GM12878 (cell line): ENCODE data around the gene SMPD3. TPM values are rescaled to one million over a fixed set of nuclear protein-coding genes. Genes with fewer than 3 reads are reported as not detected.

Experiments
- ATAC-seq: fragments of 200-7000 bp; cut with Tn5 transposase; 3 replicates; pipeline ENCODE4 v1.9.1; 2020; ENCODE audit warnings: mild to moderate bottlenecking, moderate library complexity
- BruUV-seq: library from RNA; stranded (reverse); fragments of 400-500 nt; replicated peaks from 2 replicates; lab custom pipeline; 2021; lab: Mats Ljungman, UMichigan
- CTCF ChIA-PET: fragments of 300-600 bp; sonication (Branson Sonifier 250); formaldehyde crosslinking; extraction: SDS; loops from one replicate; lab custom pipeline; 2021; ENCODE audit warnings: inconsistent platforms; lab: Yijun Ruan, JAX
- POLR2A ChIA-PET: fragments of 350-600 bp; formaldehyde crosslinking; extraction: SDS; loops from one replicate; lab custom pipeline; 2021; ENCODE audit warnings: inconsistent platforms; lab: Charles Lee
- RAD21 ChIA-PET: fragments of 300-600 bp; sonication (Branson Sonifier 250); formaldehyde crosslinking; loops from one replicate; lab custom pipeline; 2023; ENCODE audit warnings: antibody characterized with exemption; ENCODE audit not compliant: unreplicated experiment; lab: Charles Lee
- SMC1A ChIA-PET: fragments of 300-600 bp; sonication (Branson Sonifier 250); formaldehyde crosslinking; loops from one replicate; lab custom pipeline; 2023; ENCODE audit not compliant: unreplicated experiment, uncharacterized antibody; lab: Charles Lee
- DNase-seq: peaks from one replicate; pipeline ENCODE4 v3.0.0-alpha.2; 2011; ENCODE audit warnings: low read depth, low spot score
- FAIRE-seq: peaks from 3 replicates; lab custom pipeline; 2011; peaks lifted over from hg19 to GRCh38; lab: Jason Lieb, UNC
- H2AFZ ChIP-seq: 2 replicates; pipeline ENCODE4 v1.6.0; 2011; ENCODE audit warnings: low read depth, low read length, control low read depth; ENCODE audit not compliant: control insufficient read depth
- H3K27ac ChIP-seq: 2 replicates; pipeline ENCODE4 v1.5.1; 2011; ENCODE audit warnings: control low read depth; ENCODE audit not compliant: control insufficient read depth, insufficient read depth
- H3K27me3 ChIP-seq, 2 experiments: replicated peaks in 1 of 2; 2 replicates each; pipeline versions ENCODE4 v1.6.0 to v1.6.1; 2011; ENCODE audit warnings: low read length in 1 of 2; ENCODE audit not compliant: control insufficient read depth in 2 of 2, insufficient read depth in 2 of 2
- H3K36me3 ChIP-seq, 2 experiments: 2 replicates each; pipeline ENCODE4 v1.5.1; 2011; ENCODE audit warnings: low read length in 1 of 2; ENCODE audit not compliant: control insufficient read depth in 2 of 2, insufficient read depth in 2 of 2
- H3K4me1 ChIP-seq: 2 replicates; pipeline ENCODE4 v1.6.1; 2011; ENCODE audit warnings: mild to moderate bottlenecking, low read length, moderate library complexity, mixed read lengths; ENCODE audit not compliant: control insufficient read depth, insufficient read depth
- H3K4me2 ChIP-seq: 2 replicates; pipeline ENCODE4 v1.6.0; 2011; ENCODE audit warnings: control low read depth; ENCODE audit not compliant: control insufficient read depth, insufficient read depth
- H3K4me3 ChIP-seq: fragments of 200-600 bp; sonication (generic); 2 replicates; pipeline ENCODE4 v1.5.1; 2016
- H3K79me2 ChIP-seq: 2 replicates; pipeline ENCODE4 v1.6.0; 2011; ENCODE audit warnings: low read length; ENCODE audit not compliant: control insufficient read depth, insufficient read depth
- H3K9ac ChIP-seq: 2 replicates; pipeline ENCODE4 v1.8.0; 2011; ENCODE audit warnings: low read length, control low read depth, mixed read lengths; ENCODE audit not compliant: control insufficient read depth, insufficient read depth
- H3K9me3 ChIP-seq: replicated peaks from 3 replicates; pipeline ENCODE4 v1.5.1; 2011; ENCODE audit warnings: mild to moderate bottlenecking, low read length; ENCODE audit not compliant: control insufficient read depth, insufficient read depth
- H4K20me1 ChIP-seq: 2 replicates; pipeline ENCODE4 v1.6.0; 2011; ENCODE audit not compliant: control insufficient read depth, insufficient read depth
- CHD2 ChIP-seq: IDR thresholded peaks from 2 replicates; pipeline ENCODE4 v1.6.1; 2011; ENCODE audit warnings: low read depth, low read length, improper control_type of control experiment, borderline replicate concordance
- E4F1 ChIP-seq: fragments of 450-650 bp; IDR thresholded peaks from 2 replicates; pipeline ENCODE4 v1.6.1; 2018; ENCODE audit warnings: borderline replicate concordance, mild to moderate bottlenecking; ENCODE audit not compliant: partially characterized antibody
- FOXK2 ChIP-seq: fragments of 450-650 bp; IDR thresholded peaks from 2 replicates; pipeline ENCODE4 v1.6.1; 2017; ENCODE audit warnings: mild to moderate bottlenecking, moderate library complexity
- GABPA ChIP-seq: IDR thresholded peaks from 2 replicates; pipeline ENCODE4 v1.6.1; 2014; ENCODE audit warnings: antibody characterized with exemption, low read depth, mild to moderate bottlenecking, inconsistent platforms
- KDM1A ChIP-seq: fragments of 200-600 bp; sonication (generic); IDR thresholded peaks from 2 replicates; pipeline ENCODE4 v1.6.1; 2016; ENCODE audit warnings: borderline replicate concordance
- MXI1 ChIP-seq: fragments of 150-350 bp; IDR thresholded peaks from 2 replicates; pipeline ENCODE4 v1.6.1; 2011; ENCODE audit warnings: low read depth, mild to moderate bottlenecking, inconsistent platforms, low read length, improper control_type of control experiment
- PAX5 ChIP-seq: IDR thresholded peaks from 2 replicates; pipeline ENCODE4 v1.6.1; 2011; ENCODE audit warnings: low read depth, low read length, borderline replicate concordance
- PBX3 ChIP-seq: IDR thresholded peaks from 2 replicates; pipeline ENCODE4 v1.6.1; 2011; ENCODE audit warnings: mild to moderate bottlenecking, low read depth, low read length, moderate library complexity; ENCODE audit not compliant: insufficient replicate concordance
- PRDM15 ChIP-seq: fragments of 450-650 bp; formaldehyde crosslinking; IDR thresholded peaks from 2 replicates; pipeline ENCODE4 v1.4.0; 2020; ENCODE audit warnings: mild to moderate bottlenecking, moderate library complexity
- STAT1 ChIP-seq: fragments of 450-650 bp; conservative IDR thresholded peaks from 2 replicates; pipeline ENCODE4 v1.6.1; 2014; ENCODE audit warnings: antibody characterized with exemption, mild to moderate bottlenecking
- ZBTB40 ChIP-seq: fragments of 450-650 bp; IDR thresholded peaks from 2 replicates; pipeline ENCODE4 v1.6.1; 2016; ENCODE audit warnings: mild to moderate bottlenecking, moderate library complexity, borderline replicate concordance
- WGBS: methylation state at CpG from one replicate; pipeline ENCODE4 v1.1.6; 2016; ENCODE audit warnings: low lambda C conversion rate; ENCODE audit not compliant: insufficient replicate concordance, insufficient coverage; ENCODE audit errors: missing lambda C conversion rate; 5-methylcytosine and 5-hydroxymethylcytosine counted together
- in situ Hi-C: fragments of 300-500 bp; cut with MboI; formaldehyde crosslinking; loops from 9 replicates; pipeline ENCODE4 v1.14.3; 2018; ENCODE audit warnings: mixed read lengths
- intact Hi-C: fragments of 100-400 bp; cut with micrococcal nuclease; formaldehyde crosslinking; loops from one replicate; pipeline ENCODE4 v1.14.2; 2022; ENCODE audit not compliant: unreplicated experiment
- polyA plus RNA-seq, 11 experiments: library from polyadenylated mRNA; depleted of rRNA in 4 of 11; unstranded in 6 of 11; stranded (reverse) in 5 of 11; fragments of >200 nt; fragmentation: Nextera tagmentation in 4 of 11; fragmentation: Illumina TruSeq in 1 of 11; extraction: Ambion mirVana in 4 of 11; extraction: Trizol in 1 of 11; gene quantifications; 1 replicate in 1 of 11; 2 replicates in 10 of 11; pipeline versions ENCODE4 v1.2.1 to v1.2.3, GENCODE V29; 2011 to 2016; ENCODE audit warnings: inconsistent platforms in 2 of 11, missing spikeins in 2 of 11, low read depth in 1 of 11
- total RNA-seq, 4 experiments: library from RNA; depleted of rRNA in 3 of 4; stranded (reverse); fragments of >200 nt in 3 of 4; fragmentation: Illumina TruSeq in 1 of 4; extraction: Trizol in 1 of 4; gene quantifications; 2 replicates each; pipeline versions ENCODE4 v1.2.1 to v1.2.3, GENCODE V29; 2013 to 2021

SMPD3 gene
- total and polyA plus RNA-seq, 10 of the 15 experiments (the other 5 are each of a cell fraction or from before 2014, with no cell fraction given): 0.04 to 2.0 (median 1.2) TPM

GRCh38 chr16:68380676-68381362, 67.5 kb downstream of the SMPD3 start:
- intact Hi-C loops: no loop called here
- Histone ChIP-seq H3K4me3 (no peak overlapping the region), H3K27ac (no peak overlapping the region), H3K9me3 (no peaks in the 10 kb centered on the region), H3K27me3 (no peaks in the 10 kb centered on the region; a peak in 1 of 4 replicates), H3K36me3 (no peaks in the 10 kb centered on the region), H3K4me1 (peaks cover 10% of the 10 kb centered on the region), H2AFZ (no peak overlapping the region), H4K20me1 (no peaks in the 10 kb centered on the region), H3K9ac (no peak overlapping the region), H3K79me2 (no peaks in the 10 kb centered on the region), H3K4me2 (no peak overlapping the region)
- no peak for ATAC-seq
- DNase-seq: no peak
- ChIA-PET POLR2A (no interaction called here), CTCF (interaction anchor here (0.9 to 5.6 kb wide), 5 partner anchors 11 to 140 kb away, joined by 3 to 77 read pairs (median 4); no protein-coding TSS in a partner anchor), RAD21 (no interaction called here), SMC1A (no interaction called here)
- no peak for FAIRE-seq
- 82% methylated on average over 10 of the region's 10 CpGs for WGBS
- in situ Hi-C loops: no loop called here
- BruUV-seq: no TSS peak
- TF ChIP-seq PAX5 (no peak), CHD2 (no peak), STAT1 (no peak), GABPA (no peak), ZBTB40 (no peak), KDM1A (no peak), PRDM15 (CRISPR knock-in tag) (no peak), FOXK2 (no peak), E4F1 (no peak), MXI1 (no peak), PBX3 (no peak)
